A549 treated with Mapracorat at 1 μM for 4 hours (cell line): ENCODE measurements around the gene SPRR2F. TPM values are rescaled to one million over a fixed set of nuclear protein-coding genes. Genes with fewer than 3 reads are reported as not detected.

ENCODE experiments used
- total RNA-seq: library from RNA; stranded (reverse); fragments of 200-300 nt; extraction: Qiagen RNA extraction; gene quantifications from 5 replicates; pipeline ENCODE4 v1.2.3, GENCODE V29; 2022

The SPRR2F gene
- total RNA-seq, result not detected in 5 replicates

DNA sequence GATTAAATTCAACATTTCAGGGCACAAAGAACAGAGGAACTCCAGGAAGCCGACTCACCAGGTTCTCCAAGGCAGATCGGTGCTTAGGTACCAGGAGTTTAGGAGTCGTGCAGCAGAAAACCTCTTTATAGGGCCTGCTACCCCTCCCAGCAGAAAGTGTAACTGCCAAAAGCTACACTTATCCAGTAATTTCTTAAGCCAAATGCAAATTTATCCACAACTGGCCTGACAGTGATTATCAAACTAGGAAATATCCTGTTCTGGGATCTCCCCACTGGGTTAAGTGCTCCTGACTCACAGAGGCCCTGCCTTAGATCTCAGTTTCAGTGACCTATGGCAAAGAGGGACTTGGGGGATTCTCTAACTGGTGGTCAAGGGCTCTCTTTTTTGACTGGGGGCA, at the start of gene SPRR2F:
Gene SPRR2F, minus strand, starts transcription at position 101 of the 400 bp plus-strand sequence. CDS start 783 bp downstream, outside the sequence.

GRCh38 chr1:153150846-153151245, 37.5 kb upstream of the SPRR2F start, which contains the start of gene SPRR2G:
Gene SPRR2G (minus strand): TSS chr1:153150890. CDS start chr1:153150110, 780 bp downstream.

GRCh38 chr1:153094426-153094825, 18.9 kb downstream of the SPRR2F start, which contains the start of gene SPRR2E:
Gene SPRR2E (minus strand): TSS chr1:153094526. CDS start chr1:153093751, 775 bp downstream.

GRCh38 chr1:153071511-153071910, 41.8 kb downstream of the SPRR2F start, which contains the start of gene SPRR2B:
Gene SPRR2B (minus strand): TSS chr1:153071611. CDS start chr1:153070839, 772 bp downstream.

Other genes with a start within 250 kb of the SPRR2F start
- gene SMCP, start 235.2 kb downstream of the SPRR2F start, total RNA-seq, result not detected in 5 replicates
- gene IVL, start 205.0 kb downstream of the SPRR2F start, total RNA-seq, result 0.06 to 0.13 TPM (median 0.10 TPM) in 3 of 5 replicates, not detected in the others
- gene SPRR5, start 166.3 kb downstream of the SPRR2F start, total RNA-seq, result not detected in 5 replicates
- not detected in 5 replicates for gene SPRR4, start 142.9 kb downstream of the SPRR2F start, total RNA-seq
- gene SPRR1A, start 129.4 kb downstream of the SPRR2F start, total RNA-seq, result not detected in 5 replicates
- not detected in 5 replicates for gene SPRR3, start 111.8 kb downstream of the SPRR2F start, total RNA-seq
- gene SPRR1B, start 82.3 kb downstream of the SPRR2F start, total RNA-seq, result not detected in 5 replicates
- not detected in 5 replicates for gene SPRR2D, start 72.4 kb downstream of the SPRR2F start, total RNA-seq
- not detected in 5 replicates for gene SPRR2A, start 56.0 kb downstream of the SPRR2F start, total RNA-seq
- gene SPRR2B, start 41.9 kb downstream of the SPRR2F start, total RNA-seq, result not detected in 5 replicates
- not detected in 5 replicates for gene SPRR2E, start 19.0 kb downstream of the SPRR2F start, total RNA-seq
- not detected in 5 replicates for gene SPRR2G, start 37.4 kb upstream of the SPRR2F start, total RNA-seq
- not detected in 5 replicates for gene LELP1, start 89.9 kb upstream of the SPRR2F start, total RNA-seq
- gene PRR9, start 104.1 kb upstream of the SPRR2F start, total RNA-seq, result not detected in 5 replicates
- not detected in 5 replicates for gene LORICRIN, start 146.2 kb upstream of the SPRR2F start, total RNA-seq
- gene PGLYRP3, start 199.4 kb upstream of the SPRR2F start, total RNA-seq, result not detected in 5 replicates
- not detected in 5 replicates for gene PGLYRP4, start 235.3 kb upstream of the SPRR2F start, total RNA-seq
- gene S100A9, start 244.3 kb upstream of the SPRR2F start, total RNA-seq, result 0.77 to 1.2 TPM (median 1.1 TPM) in 4 of 5 replicates, not detected in the other